MCF 10A (cell line): ENCODE data around the gene APOC3. TPM values are rescaled to one million over a fixed set of nuclear protein-coding genes. Genes with fewer than 3 reads are reported as not detected.
"Not testable (repeated sequence)": the region's sequence is repeated elsewhere in the genome, so short reads cannot be mapped to it uniquely, and the experiment has no call there.

Source experiments
- BruUV-seq: library from RNA; stranded (reverse); fragments of 400-500 nt; replicated peaks from 2 replicates; lab custom pipeline; 2021; lab: Mats Ljungman, UMichigan
- CTCF ChIA-PET: fragments of 300-600 bp; sonication (Branson Sonifier 250); formaldehyde crosslinking; extraction: SDS; loops from one replicate; lab custom pipeline; 2021; ENCODE audit warnings: antibody characterized with exemption, inconsistent platforms; lab: Yijun Ruan, JAX
- POLR2A ChIA-PET: fragments of 300-600, 350-650 bp; sonication (Branson Sonifier 250); formaldehyde crosslinking; extraction: SDS; loops from one replicate; lab custom pipeline; 2020; ENCODE audit warnings: antibody characterized with exemption, inconsistent platforms; lab: Yijun Ruan, JAX
- DNase-seq: peaks from one replicate; pipeline ENCODE4 v3.0.0-alpha.2; 2018; ENCODE audit not compliant: unreplicated experiment
- H3K27ac Mint-ChIP-seq: one replicate; pipeline ENCODE4 v1.8.0; 2022; ENCODE audit warnings: mild to moderate bottlenecking, low read depth, mixed read lengths; ENCODE audit not compliant: unreplicated experiment
- H3K27me3 Mint-ChIP-seq: one replicate; pipeline ENCODE4 v1.8.0; 2022; ENCODE audit warnings: mixed read lengths; ENCODE audit not compliant: insufficient read depth, unreplicated experiment
- H3K36me3 Mint-ChIP-seq: one replicate; pipeline ENCODE4 v1.8.0; 2022; ENCODE audit warnings: mild to moderate bottlenecking, moderate library complexity, mixed read lengths; ENCODE audit not compliant: insufficient read depth, unreplicated experiment
- H3K4me1 Mint-ChIP-seq: one replicate; pipeline ENCODE4 v1.8.0; 2022; ENCODE audit warnings: mixed read lengths; ENCODE audit not compliant: insufficient read depth, unreplicated experiment
- H3K4me3 Mint-ChIP-seq: one replicate; pipeline ENCODE4 v1.8.0; 2022; ENCODE audit warnings: mild to moderate bottlenecking, moderate library complexity, mixed read lengths; ENCODE audit not compliant: unreplicated experiment
- H3K9me3 Mint-ChIP-seq: one replicate; pipeline ENCODE4 v1.8.0; 2022; ENCODE audit warnings: mixed read lengths; ENCODE audit not compliant: unreplicated experiment
- intact Hi-C: fragments of 100-400 bp; cut with micrococcal nuclease; formaldehyde crosslinking; loops from 2 replicates; pipeline ENCODE4 v1.14.1; 2022
- total RNA-seq: library from RNA; stranded (reverse); gene quantifications from 2 replicates; pipeline ENCODE4 v1.2.3, GENCODE V29; 2022
- TF ChIP-seq, protein P1 (sequence below): fragments of 200-600 bp; IDR thresholded peaks from one replicate; pipeline ENCODE4 v1.8.0; 2022; ENCODE audit warnings: antibody characterized with exemption, mild to moderate bottlenecking; ENCODE audit not compliant: unreplicated experiment

The APOC3 gene
- total RNA-seq, 1 experiment from 2014 or later: not detected

DNA sequence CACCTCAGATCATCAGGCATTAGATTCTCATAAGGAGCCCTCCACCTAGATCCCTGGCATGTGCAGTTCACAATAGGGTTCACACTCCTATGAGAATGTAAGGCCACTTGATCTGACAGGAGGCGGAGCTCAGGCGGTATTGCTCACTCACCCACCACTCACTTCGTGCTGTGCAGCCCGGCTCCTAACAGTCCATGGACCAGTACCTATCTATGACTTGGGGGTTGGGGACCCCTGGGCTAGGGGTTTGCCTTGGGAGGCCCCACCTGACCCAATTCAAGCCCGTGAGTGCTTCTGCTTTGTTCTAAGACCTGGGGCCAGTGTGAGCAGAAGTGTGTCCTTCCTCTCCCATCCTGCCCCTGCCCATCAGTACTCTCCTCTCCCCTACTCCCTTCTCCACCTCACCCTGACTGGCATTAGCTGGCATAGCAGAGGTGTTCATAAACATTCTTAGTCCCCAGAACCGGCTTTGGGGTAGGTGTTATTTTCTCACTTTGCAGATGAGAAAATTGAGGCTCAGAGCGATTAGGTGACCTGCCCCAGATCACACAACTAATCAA lies 2.2 kb downstream of the APOC3 start:
- TF ChIP-seq, protein P1, sequence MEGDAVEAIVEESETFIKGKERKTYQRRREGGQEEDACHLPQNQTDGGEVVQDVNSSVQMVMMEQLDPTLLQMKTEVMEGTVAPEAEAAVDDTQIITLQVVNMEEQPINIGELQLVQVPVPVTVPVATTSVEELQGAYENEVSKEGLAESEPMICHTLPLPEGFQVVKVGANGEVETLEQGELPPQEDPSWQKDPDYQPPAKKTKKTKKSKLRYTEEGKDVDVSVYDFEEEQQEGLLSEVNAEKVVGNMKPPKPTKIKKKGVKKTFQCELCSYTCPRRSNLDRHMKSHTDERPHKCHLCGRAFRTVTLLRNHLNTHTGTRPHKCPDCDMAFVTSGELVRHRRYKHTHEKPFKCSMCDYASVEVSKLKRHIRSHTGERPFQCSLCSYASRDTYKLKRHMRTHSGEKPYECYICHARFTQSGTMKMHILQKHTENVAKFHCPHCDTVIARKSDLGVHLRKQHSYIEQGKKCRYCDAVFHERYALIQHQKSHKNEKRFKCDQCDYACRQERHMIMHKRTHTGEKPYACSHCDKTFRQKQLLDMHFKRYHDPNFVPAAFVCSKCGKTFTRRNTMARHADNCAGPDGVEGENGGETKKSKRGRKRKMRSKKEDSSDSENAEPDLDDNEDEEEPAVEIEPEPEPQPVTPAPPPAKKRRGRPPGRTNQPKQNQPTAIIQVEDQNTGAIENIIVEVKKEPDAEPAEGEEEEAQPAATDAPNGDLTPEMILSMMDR: no peak
- H3K9me3 Mint-ChIP-seq: no peaks in the 10 kb centered on the region
- H3K4me1 Mint-ChIP-seq: no peaks in the 10 kb centered on the region
- H3K27me3 Mint-ChIP-seq: no peaks in the 10 kb centered on the region
- BruUV-seq: no TSS peak
- no peak overlapping the region for H3K4me3 Mint-ChIP-seq
- no peak overlapping the region for H3K27ac Mint-ChIP-seq
- ChIA-PET CTCF (interaction anchor here (0.8 to 7.0 kb wide), 3 partner anchors 42 to 282 kb away, joined by 3 to 124 read pairs (median 3); partner anchors contain the start of genes APOA5 and ZPR1), POLR2A (no interaction called here)
- intact Hi-C loops: no loop called here
- H3K36me3 Mint-ChIP-seq: peaks cover 5% of the 10 kb centered on the region
- no peak for DNase-seq

DNA sequence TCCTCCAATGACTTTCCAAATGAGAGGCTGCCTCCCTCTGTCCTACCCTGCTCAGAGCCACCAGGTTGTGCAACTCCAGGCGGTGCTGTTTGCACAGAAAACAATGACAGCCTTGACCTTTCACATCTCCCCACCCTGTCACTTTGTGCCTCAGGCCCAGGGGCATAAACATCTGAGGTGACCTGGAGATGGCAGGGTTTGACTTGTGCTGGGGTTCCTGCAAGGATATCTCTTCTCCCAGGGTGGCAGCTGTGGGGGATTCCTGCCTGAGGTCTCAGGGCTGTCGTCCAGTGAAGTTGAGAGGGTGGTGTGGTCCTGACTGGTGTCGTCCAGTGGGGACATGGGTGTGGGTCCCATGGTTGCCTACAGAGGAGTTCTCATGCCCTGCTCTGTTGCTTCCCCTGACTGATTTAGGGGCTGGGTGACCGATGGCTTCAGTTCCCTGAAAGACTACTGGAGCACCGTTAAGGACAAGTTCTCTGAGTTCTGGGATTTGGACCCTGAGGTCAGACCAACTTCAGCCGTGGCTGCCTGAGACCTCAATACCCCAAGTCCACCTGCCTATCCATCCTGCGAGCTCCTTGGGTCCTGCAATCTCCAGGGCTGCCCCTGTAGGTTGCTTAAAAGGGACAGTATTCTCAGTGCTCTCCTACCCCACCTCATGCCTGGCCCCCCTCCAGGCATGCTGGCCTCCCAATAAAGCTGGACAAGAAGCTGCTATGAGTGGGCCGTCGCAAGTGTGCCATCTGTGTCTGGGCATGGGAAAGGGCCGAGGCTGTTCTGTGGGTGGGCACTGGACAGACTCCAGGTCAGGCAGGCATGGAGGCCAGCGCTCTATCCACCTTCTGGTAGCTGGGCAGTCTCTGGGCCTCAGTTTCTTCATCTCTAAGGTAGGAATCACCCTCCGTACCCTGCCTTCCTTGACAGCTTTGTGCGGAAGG lies 2.9 kb downstream of the APOC3 start:
- CTCF ChIA-PET: interaction anchor here (0.6 to 7.0 kb wide), 3 partner anchors 25 to 98 kb away, joined by 3 to 124 read pairs (median 5); partner anchors contain the start of genes APOA5 and ZPR1
- no TSS peak for BruUV-seq
- peaks cover 5% of the 10 kb centered on the region for H3K36me3 Mint-ChIP-seq
- intact Hi-C loops: no loop called here
- H3K27me3 Mint-ChIP-seq: no peaks in the 10 kb centered on the region
- TF ChIP-seq, protein P1: no peak
- no peak for DNase-seq
- no peaks in the 10 kb centered on the region for H3K9me3 Mint-ChIP-seq
- no peaks in the 10 kb centered on the region for H3K4me1 Mint-ChIP-seq
- H3K4me3 Mint-ChIP-seq: no peak overlapping the region
- POLR2A ChIA-PET: no interaction called here
- no peak overlapping the region for H3K27ac Mint-ChIP-seq

DNA sequence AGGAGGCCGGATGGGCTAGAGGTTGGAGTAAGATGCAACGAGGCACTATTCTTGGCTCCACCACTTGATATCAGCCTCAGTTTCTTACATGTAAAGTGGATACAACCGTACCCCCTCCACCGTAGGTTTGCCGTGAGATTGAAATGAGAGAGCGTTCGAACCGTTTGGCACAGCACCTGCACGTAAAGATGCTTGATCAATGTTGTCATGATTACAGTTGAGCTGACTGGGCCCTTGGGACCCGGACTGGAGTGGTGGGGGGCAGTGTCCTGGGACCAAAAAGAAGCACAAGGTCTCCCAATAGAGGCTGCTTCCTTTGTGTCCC lies 3.7 kb downstream of the APOC3 start:
- intact Hi-C loops: no loop called here
- ChIA-PET CTCF (interaction anchor here (0.6 to 7.0 kb wide), 6 partner anchors 25 to 288 kb away, joined by 3 to 124 read pairs (median 4); partner anchors contain the start of genes APOA5 and ZPR1), POLR2A (no interaction called here)
- Mint-ChIP-seq H3K4me3 (no peak overlapping the region), H3K27me3 (no peaks in the 10 kb centered on the region), H3K4me1 (no peaks in the 10 kb centered on the region), H3K27ac (no peak overlapping the region), H3K36me3 (peaks cover 5% of the 10 kb centered on the region), H3K9me3 (no peaks in the 10 kb centered on the region)
- DNase-seq: no peak
- TF ChIP-seq, protein P1: no peak
- no TSS peak for BruUV-seq

DNA sequence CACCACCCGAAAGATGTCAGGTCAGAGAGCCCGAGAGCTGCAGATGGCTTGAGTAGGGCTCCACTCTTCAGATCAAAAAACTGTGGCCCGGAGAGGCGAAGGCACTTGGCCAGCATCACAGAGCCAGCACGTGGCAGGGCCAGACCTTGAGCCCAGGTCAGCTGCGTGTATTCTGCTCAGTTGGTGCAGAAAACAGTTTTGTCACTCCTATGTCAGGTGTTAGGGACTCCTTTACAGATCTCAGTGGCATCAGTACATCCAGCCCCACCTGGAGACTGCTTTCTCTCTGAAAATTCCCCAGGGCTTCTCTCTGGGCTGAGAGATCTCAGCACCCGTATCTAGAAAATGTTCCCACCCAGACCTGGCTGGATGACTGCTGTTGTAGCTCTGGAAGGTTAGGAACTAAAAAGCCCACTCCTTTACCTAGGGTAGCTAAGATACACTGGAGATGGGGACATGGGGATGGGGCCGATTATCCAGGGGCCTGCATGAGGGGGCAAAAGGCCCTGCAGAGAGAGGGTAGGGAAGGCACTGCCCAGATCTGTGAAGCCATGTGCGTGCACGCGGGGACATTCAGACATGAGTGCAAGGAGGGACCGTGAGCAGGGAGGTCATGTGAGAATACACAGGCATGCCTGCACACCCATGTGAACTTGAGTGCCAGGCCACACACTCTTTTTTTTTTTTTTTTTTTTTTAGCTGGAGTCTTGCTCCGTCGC lies 4.3 kb downstream of the APOC3 start:
- Mint-ChIP-seq H3K4me3 (no peak overlapping the region), H3K4me1 (no peaks in the 10 kb centered on the region), H3K27ac (no peak overlapping the region), H3K9me3 (no peaks in the 10 kb centered on the region), H3K27me3 (no peaks in the 10 kb centered on the region), H3K36me3 (peaks cover 5% of the 10 kb centered on the region)
- DNase-seq: no peak
- ChIA-PET CTCF (interaction anchor here (0.6 to 7.0 kb wide), 6 partner anchors 25 to 288 kb away, joined by 3 to 124 read pairs (median 4); partner anchors contain the start of genes APOA5 and ZPR1), POLR2A (interaction anchor here (0.7 kb wide), 1 partner anchor 98 kb away, joined by 3 read pairs; no protein-coding TSS in a partner anchor)
- BruUV-seq: no TSS peak
- TF ChIP-seq, protein P1: no peak
- intact Hi-C loops: no loop called here

DNA sequence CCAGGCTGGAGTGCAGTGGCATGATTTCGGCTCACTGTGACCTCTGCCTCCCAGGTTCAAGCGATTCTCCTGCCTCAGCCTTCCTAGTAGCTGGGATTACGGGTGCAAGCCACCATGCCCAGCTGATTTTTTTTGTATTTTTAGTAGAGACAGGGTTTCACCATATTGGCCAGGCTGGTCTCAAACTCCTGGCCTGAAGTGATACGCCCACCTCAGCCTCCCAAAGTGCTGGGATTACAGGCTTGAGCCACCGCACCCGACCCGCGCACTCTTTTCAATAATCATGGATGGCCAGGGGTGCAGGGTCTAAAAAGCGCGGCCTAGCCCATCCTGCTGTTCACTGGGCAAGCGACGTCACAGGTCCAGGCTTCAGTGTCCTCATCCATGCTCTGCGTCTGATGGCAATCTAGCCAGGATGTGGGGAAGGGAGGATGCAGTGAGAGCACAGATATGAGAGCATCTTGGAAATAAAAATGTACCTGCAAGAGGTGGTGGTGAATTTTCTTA lies 4.9 kb downstream of the APOC3 start:
- intact Hi-C loops, H3K4me1 Mint-ChIP-seq, H3K36me3 Mint-ChIP-seq, BruUV-seq, DNase-seq, H3K4me3 Mint-ChIP-seq, H3K27ac Mint-ChIP-seq, H3K9me3 Mint-ChIP-seq, H3K27me3 Mint-ChIP-seq: not testable (repeated sequence)
- POLR2A ChIA-PET: interaction anchor here (0.7 kb wide), 1 partner anchor 99 kb away, joined by 3 read pairs; no protein-coding TSS in a partner anchor
- CTCF ChIA-PET: interaction anchor here (1.1 to 7.0 kb wide), 4 partner anchors 24 to 270 kb away, joined by 3 to 124 read pairs (median 4); partner anchors contain the start of genes APOA5 and ZPR1
